Erythroblast (primary cell): Measurements from ENCODE around the gene ACTR3.

ENCODE experiments used
- GATA1 ChIP-seq: IDR thresholded peaks from 2 replicates; pipeline ENCODE4 v1.6.1; 2011; ENCODE audit warnings: low read depth, mild to moderate bottlenecking, control low read depth, low read length, moderate library complexity
- POLR2A ChIP-seq: IDR thresholded peaks from 2 replicates; pipeline ENCODE4 v1.6.1; 2011; ENCODE audit warnings: mild to moderate bottlenecking, low read length

DNA sequence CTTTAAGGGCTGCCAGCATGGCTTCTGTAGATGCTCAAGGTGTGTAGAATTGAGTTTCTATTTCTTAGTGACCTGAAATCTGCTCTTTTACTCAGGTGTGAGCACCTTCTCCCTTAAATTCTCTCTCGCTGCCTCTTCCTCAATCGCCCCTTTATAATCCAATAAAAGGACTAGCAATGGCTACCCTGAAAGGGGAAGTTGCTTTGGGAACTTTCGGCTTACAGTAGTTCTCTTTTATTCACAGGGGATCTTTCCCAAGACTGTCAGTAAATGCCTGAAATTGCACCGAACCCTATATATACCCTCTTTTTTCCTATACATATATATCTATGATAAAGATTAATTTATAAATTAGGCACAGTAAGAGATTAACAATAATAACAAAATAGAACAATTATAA lies 121.8 kb downstream of the ACTR3 start:
- no peak for TF ChIP-seq POLR2A
- no peak for TF ChIP-seq GATA1
